Epithelial cell of proximal tubule (primary cell): Measurements from ENCODE around the gene SVIP. TPM values are rescaled to one million over a fixed set of nuclear protein-coding genes. Genes with fewer than 3 reads are reported as not detected.
A peak's percentile ranks its signal among the peaks of the same experiment; 100 is the strongest.

ENCODE experiments used
- DNase-seq: peaks from one replicate; pipeline ENCODE4 v3.0.0-alpha.2; 2011; ENCODE audit warnings: low read depth
- H3K4me3 ChIP-seq: 2 replicates; pipeline ENCODE4 v1.5.1; 2011; ENCODE audit warnings: low read depth, mild to moderate bottlenecking, low read length
- CTCF ChIP-seq: conservative IDR thresholded peaks from 2 replicates; pipeline ENCODE4 v1.5.1; 2012; ENCODE audit warnings: low read depth, mild to moderate bottlenecking, low read length
- total RNA-seq: library from RNA; depleted of rRNA; stranded (reverse); fragments of >200 nt; gene quantifications from 2 replicates; pipeline ENCODE4 v1.2.3, GENCODE V29; 2015

Gene SVIP
- 13.0 and 14.8 TPM in 2 replicates for total RNA-seq

GRCh38 chr11:22829231-22830081, at the start of gene SVIP:
SVIP (minus strand) TSS chr11:22829801; CDS start chr11:22829748, 53 bp downstream.
- peak; percentile 67 for TF ChIP-seq CTCF
- peak; percentile 39 for DNase-seq
- H3K4me3 ChIP-seq: peak within 1 kb of the TSS; percentile 95

GRCh38 chr11:22878604-22879003, 49.0 kb upstream of the SVIP start:
- TF ChIP-seq CTCF: no peak
- no peak for DNase-seq
- H3K4me3 ChIP-seq: no peak overlapping the region

GRCh38 chr11:22878039-22878438, 48.4 kb upstream of the SVIP start:
- DNase-seq: no peak
- TF ChIP-seq CTCF: no peak

GRCh38 chr11:22875869-22876473, 46.4 kb upstream of the SVIP start:
- DNase-seq: peak; percentile 38
- peak; percentile 78 for TF ChIP-seq CTCF
- H3K4me3 ChIP-seq: no peak overlapping the region

More at GRCh38 chr11:22878039-22878438, 48.4 kb upstream of the SVIP start:
- H3K4me3 ChIP-seq: no peak overlapping the region

DNA sequence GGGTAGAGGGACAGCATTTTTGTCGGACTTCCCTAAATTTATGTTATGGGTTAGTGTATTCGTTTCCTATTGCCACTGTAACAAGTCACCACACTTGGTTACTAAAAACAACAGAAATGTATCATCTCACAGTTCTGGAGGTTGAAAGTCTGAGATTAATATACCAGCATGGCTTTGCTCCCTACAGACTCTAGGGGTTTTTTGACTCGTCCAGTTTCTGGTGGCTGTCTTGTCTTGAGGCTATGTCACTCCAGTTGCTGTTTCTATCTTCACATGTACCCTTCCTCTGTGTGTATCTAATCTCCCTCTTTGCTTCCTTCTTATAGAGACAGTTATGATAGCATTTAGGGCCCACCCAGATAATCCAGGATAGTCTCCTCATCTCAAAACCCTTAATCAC, 39.7 kb upstream of the SVIP start:
- H3K4me3 ChIP-seq: no peak overlapping the region
- DNase-seq: no peak
- no peak for TF ChIP-seq CTCF

DNA sequence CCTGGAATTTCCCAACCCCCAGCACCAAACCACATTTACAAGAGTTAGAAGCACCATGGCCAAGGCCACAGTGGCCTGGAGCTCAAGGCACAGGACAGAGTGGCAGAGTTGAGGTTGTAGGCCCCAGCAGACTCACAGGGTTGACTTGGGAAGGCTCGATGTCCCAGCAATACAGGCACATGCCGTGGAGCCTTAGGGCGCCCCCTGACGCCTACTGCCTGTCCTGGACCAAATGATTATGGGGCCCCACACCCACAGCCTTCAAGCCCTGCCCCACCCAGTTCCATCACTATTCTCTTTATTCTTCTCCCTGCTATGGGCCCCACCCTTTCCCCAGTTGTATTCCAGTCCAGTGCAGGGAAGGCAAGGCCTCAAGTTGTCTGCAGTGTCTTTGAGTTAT, 30.6 kb upstream of the SVIP start, which contains the start of gene CCDC179:
Gene CCDC179, minus strand, starts transcription at position 234 of the 400 bp plus-strand sequence. Its CDS starts 53 bp downstream, at position 181.
- H3K4me3 ChIP-seq: no peak within 1 kb of the TSS
- DNase-seq: no peak
- no peak for TF ChIP-seq CTCF
